ENCODE data around the gene TIMP3.

TIMP3 gene

DNA sequence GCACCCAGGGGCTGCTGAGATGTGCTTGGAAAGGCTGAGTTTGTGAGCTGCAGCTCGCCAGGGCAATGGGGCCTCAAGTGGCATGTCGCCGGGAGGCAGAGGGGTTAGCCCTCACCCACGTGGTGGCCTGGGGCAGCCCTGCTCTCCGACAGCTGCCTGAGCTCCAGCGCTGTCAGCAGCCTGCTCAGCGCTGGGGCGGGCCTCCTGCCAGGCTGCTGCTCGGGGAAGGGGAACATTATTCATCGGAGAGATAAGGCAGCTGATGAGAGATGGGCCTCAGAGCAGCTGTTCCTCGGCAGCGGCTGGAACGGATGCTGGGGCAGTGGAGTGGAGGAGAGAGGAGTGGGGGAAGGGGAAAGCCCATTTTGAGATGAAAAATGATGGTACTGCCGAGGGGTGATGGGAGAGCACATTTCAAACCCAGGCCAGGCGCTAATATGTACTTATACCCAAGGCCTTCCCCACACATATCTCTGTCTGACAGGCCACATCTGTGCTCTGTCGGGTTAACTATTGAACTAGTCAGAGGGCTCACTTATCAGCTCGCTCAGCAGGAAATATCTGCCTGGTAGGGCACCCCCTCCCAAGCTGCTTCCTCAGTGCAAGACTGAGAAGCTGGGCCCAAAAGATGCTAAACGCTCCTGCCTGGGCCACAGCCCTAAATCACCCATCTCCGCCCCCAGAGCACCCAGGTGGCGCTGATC, 79.5 kb downstream of the TIMP3 start:
- no peak for DNase-seq (ENCODE audit: low spot score)
- TF ChIP-seq, protein P1, sequence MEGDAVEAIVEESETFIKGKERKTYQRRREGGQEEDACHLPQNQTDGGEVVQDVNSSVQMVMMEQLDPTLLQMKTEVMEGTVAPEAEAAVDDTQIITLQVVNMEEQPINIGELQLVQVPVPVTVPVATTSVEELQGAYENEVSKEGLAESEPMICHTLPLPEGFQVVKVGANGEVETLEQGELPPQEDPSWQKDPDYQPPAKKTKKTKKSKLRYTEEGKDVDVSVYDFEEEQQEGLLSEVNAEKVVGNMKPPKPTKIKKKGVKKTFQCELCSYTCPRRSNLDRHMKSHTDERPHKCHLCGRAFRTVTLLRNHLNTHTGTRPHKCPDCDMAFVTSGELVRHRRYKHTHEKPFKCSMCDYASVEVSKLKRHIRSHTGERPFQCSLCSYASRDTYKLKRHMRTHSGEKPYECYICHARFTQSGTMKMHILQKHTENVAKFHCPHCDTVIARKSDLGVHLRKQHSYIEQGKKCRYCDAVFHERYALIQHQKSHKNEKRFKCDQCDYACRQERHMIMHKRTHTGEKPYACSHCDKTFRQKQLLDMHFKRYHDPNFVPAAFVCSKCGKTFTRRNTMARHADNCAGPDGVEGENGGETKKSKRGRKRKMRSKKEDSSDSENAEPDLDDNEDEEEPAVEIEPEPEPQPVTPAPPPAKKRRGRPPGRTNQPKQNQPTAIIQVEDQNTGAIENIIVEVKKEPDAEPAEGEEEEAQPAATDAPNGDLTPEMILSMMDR (IDR thresholded peaks at IDR 0.05; ENCODE audit: poor library complexity, severe bottlenecking) = no peak
- Histone ChIP-seq H3K4me1 (ENCODE audit: insufficient read depth, poor library complexity, severe bottlenecking) (no peaks in the 10 kb centered on the region), H3K27ac (ENCODE audit: poor library complexity, severe bottlenecking) (no peak overlapping the region), H3K9me3 (ENCODE audit: severe bottlenecking) (no peaks in the 10 kb centered on the region), H3K27me3 (ENCODE audit: insufficient read depth, poor library complexity, severe bottlenecking) (no peaks in the 10 kb centered on the region), H3K36me3 (ENCODE audit: low read depth) (no peaks in the 10 kb centered on the region), H3K4me3 (ENCODE audit: severe bottlenecking) (no peak overlapping the region)
- ATAC-seq (ENCODE audit: low read depth) = no peak

DNA sequence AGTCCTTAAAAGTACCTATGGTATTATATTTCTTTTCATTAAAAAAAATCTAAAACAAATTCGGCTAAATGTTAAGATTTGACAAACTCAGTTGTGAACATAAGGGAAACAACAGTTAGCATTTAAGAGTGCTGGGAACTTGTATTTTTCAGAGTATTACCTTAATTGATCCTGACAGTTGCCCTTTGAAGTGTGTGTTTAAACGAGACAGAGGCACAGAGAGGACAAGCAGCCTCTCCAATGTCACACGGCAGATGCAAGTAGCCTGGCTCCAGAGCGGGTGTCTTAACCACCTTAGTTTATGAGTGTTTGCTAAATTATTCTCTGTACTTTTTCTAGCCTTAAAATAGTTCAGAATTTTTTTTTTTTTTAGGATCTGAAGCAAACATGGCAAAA, 80.9 kb downstream of the TIMP3 start:
- Histone ChIP-seq H3K9me3 (ENCODE audit: severe bottlenecking) (no peaks in the 10 kb centered on the region), H3K36me3 (ENCODE audit: low read depth) (no peaks in the 10 kb centered on the region), H3K27me3 (ENCODE audit: insufficient read depth, poor library complexity, severe bottlenecking) (no peaks in the 10 kb centered on the region), H3K27ac (ENCODE audit: poor library complexity, severe bottlenecking) (no peak overlapping the region), H3K4me3 (ENCODE audit: severe bottlenecking) (no peak overlapping the region), H3K4me1 (ENCODE audit: insufficient read depth, poor library complexity, severe bottlenecking) (no peaks in the 10 kb centered on the region)
- ATAC-seq (ENCODE audit: low read depth) = no peak
- no peak for DNase-seq (ENCODE audit: low spot score)
- TF ChIP-seq, protein P1 (IDR thresholded peaks at IDR 0.05; ENCODE audit: poor library complexity, severe bottlenecking) = no peak

DNA sequence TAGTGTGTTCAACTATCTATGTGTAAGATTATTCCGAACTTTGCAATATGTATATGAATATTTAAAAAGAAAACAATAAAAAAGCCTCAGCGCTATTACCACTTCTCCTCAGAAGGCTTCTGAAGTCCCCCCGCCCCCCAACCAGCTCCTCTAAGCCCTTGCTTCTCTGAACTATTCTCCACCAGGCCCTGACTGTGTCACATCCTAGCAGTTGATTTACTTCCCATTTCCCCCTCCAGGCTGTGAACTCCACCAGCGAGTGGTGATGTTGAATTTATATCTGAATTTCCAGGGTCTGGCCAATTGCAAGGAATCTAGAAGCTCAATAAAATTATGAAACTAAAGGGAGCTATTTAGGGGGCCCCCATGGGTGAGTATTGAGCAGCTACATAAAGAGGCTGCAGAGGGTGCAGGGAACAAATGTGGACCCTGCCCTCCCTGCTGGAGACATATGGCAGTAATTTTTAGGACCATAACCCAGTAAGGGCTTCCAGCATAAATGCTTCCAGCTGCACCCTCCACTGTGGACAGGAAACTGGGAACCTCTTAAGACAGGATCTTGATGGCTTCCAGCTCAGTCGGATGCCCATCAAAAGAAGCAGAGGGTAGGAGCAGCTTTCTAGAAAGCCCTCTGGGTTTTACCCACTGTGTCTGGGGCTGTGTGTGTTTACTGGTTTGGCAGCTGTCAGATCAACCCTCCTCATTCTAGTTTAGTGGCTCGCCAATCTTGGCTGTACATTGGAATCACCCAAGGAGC, 81.4 kb downstream of the TIMP3 start:
- Histone ChIP-seq H3K27me3 (ENCODE audit: insufficient read depth, poor library complexity, severe bottlenecking) (no peaks in the 10 kb centered on the region), H3K36me3 (ENCODE audit: low read depth) (no peaks in the 10 kb centered on the region)
- ATAC-seq (ENCODE audit: low read depth) = no peak

DNA sequence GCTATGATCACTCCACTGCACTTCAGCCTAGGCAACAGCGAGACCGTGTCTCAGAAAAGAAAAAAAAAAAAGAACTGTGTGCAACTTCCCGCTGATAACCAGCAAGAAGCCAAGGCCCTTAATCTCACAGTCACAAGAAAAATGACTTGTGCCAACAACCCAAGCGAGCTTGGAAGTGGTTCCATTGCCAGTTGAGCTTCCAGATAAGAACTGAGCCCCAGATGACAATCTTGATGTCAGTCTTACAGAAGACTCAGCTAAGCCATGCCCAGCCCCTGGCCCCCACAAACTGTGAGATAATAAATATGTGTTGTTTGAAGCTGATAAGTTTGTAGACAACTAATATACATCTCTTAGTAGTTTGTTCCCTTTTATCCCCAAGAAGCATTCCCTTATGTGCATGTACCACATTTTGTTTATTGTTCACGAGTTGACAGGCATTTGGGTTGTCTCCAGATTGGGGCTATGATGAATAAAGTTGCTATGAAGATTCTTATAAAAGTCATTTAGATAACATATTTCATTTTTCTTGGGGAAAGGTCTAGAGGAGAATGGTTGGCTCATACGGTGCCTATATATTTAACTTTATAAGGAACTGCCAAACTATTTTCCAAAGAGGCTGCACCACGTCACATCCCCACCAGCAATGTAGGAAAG, 85.9 kb downstream of the TIMP3 start:
- Histone ChIP-seq H3K4me3 (ENCODE audit: severe bottlenecking) (no peak overlapping the region), H3K9me3 (ENCODE audit: severe bottlenecking) (no peaks in the 10 kb centered on the region), H3K4me1 (ENCODE audit: insufficient read depth, poor library complexity, severe bottlenecking) (no peaks in the 10 kb centered on the region), H3K36me3 (ENCODE audit: low read depth) (no peaks in the 10 kb centered on the region), H3K27ac (ENCODE audit: poor library complexity, severe bottlenecking) (no peak overlapping the region), H3K27me3 (ENCODE audit: insufficient read depth, poor library complexity, severe bottlenecking) (no peaks in the 10 kb centered on the region)
- no peak for ATAC-seq (ENCODE audit: low read depth)
- TF ChIP-seq, protein P1 (IDR thresholded peaks at IDR 0.05; ENCODE audit: poor library complexity, severe bottlenecking) = no peak
- no peak for DNase-seq (ENCODE audit: low spot score)

More for the DNA sequence above, 81.4 kb downstream of the TIMP3 start:
- Histone ChIP-seq H3K4me3 (ENCODE audit: severe bottlenecking) (no peak overlapping the region), H3K27ac (ENCODE audit: poor library complexity, severe bottlenecking) (no peak overlapping the region), H3K9me3 (ENCODE audit: severe bottlenecking) (no peaks in the 10 kb centered on the region), H3K4me1 (ENCODE audit: insufficient read depth, poor library complexity, severe bottlenecking) (no peaks in the 10 kb centered on the region)
- TF ChIP-seq, protein P1 (IDR thresholded peaks at IDR 0.05; ENCODE audit: poor library complexity, severe bottlenecking) = no peak
- no peak for DNase-seq (ENCODE audit: low spot score)

Data from RWPE2 (cell line).